ENCODE measurements around the gene POT1. TPM values are rescaled to one million over a fixed set of nuclear protein-coding genes. Genes with fewer than 3 reads are reported as not detected.

Gene POT1
- total RNA-seq, 4 donors from 2014 or later = 5.1 to 20.3 (median 10.4) TPM

GRCh38 chr7:124930655-124931597, 1.3 kb upstream of the POT1 start:
- Histone ChIP-seq H3K36me3 (no peaks in the 10 kb centered on the region), H3K27ac (peak overlapping the region in 1 of 4 donors; percentile 90), H3K9me3 (no peaks in the 10 kb centered on the region), H3K4me1 (peaks cover 11 to 15% of the 10 kb centered on the region in 2 donors), H3K27me3 (no peaks in the 10 kb centered on the region), H3K4me3 (no peak overlapping the region)
- DNase-seq = no peak
- TF ChIP-seq POLR2A (IDR thresholded peaks at IDR 0.05) = no peak
- TF ChIP-seq, protein P1, sequence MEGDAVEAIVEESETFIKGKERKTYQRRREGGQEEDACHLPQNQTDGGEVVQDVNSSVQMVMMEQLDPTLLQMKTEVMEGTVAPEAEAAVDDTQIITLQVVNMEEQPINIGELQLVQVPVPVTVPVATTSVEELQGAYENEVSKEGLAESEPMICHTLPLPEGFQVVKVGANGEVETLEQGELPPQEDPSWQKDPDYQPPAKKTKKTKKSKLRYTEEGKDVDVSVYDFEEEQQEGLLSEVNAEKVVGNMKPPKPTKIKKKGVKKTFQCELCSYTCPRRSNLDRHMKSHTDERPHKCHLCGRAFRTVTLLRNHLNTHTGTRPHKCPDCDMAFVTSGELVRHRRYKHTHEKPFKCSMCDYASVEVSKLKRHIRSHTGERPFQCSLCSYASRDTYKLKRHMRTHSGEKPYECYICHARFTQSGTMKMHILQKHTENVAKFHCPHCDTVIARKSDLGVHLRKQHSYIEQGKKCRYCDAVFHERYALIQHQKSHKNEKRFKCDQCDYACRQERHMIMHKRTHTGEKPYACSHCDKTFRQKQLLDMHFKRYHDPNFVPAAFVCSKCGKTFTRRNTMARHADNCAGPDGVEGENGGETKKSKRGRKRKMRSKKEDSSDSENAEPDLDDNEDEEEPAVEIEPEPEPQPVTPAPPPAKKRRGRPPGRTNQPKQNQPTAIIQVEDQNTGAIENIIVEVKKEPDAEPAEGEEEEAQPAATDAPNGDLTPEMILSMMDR (IDR thresholded peaks at IDR 0.05 in 4 of 5, conservative IDR thresholded peaks at IDR 0.05 in 1 of 5) = no peak
- intact Hi-C loops (cut with DNase I; ENCODE audit: low total_unique reads) (no loop called here), in situ Hi-C loops (cut with MboI; ENCODE audit: low sequenced_read_pairs in 4 of 4) (loop anchor here in 1 of 4 donors (25.0 kb wide), 1 partner anchor 1194 kb away; the partner anchor contains the start of gene WASL)
- ATAC-seq = no peak

DNA sequence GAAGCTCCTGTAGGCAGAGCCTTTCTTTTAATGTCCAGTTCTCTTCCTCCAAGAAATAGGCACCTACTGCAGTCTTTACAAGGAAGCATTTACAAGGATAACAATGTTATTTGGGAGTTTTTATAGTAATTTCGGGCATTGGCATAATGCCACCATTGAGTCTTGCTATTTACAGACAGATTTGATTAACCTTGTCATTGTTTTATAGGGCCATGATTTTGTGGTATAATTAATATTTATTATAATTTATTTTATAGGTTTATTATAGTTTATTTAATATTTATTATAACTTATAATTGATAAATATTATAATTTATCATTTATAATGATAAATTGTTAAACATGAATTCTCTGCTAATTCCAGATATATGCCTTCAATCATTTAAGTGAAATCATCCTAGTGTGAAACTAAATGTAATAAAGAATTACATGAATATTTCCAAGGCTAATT, 573 bp upstream of the POT1 start:
- DNase-seq (no peak), ATAC-seq (no peak)
- TF ChIP-seq, protein P1 (IDR thresholded peaks at IDR 0.05 in 4 of 5, conservative IDR thresholded peaks at IDR 0.05 in 1 of 5) = no peak
- TF ChIP-seq POLR2A (IDR thresholded peaks at IDR 0.05) = no peak
- Histone ChIP-seq H3K9me3 (no peaks in the 10 kb centered on the region), H3K4me3 (peak overlapping the region; percentile 84 to 86 (median 84)), H3K27me3 (no peaks in the 10 kb centered on the region), H3K4me1 (peaks cover 11 to 20% of the 10 kb centered on the region in 2 donors), H3K27ac (peak overlapping the region; percentile 88 to 93 (median 90)), H3K36me3 (no peaks in the 10 kb centered on the region)
- in situ Hi-C loops (cut with MboI; ENCODE audit: low sequenced_read_pairs in 4 of 4) = loop anchor here in 1 of 4 donors (25.0 kb wide), 1 partner anchor 1193 kb away; the partner anchor contains the start of gene WASL
- intact Hi-C loops (cut with DNase I; ENCODE audit: low total_unique reads) = no loop called here

GRCh38 chr7:124924906-124925305, 4.7 kb downstream of the POT1 start:
- no peak for DNase-seq
- no peaks in the 10 kb centered on the region for H3K9me3 ChIP-seq
- no peak overlapping the region for H3K27ac ChIP-seq
- H3K36me3 ChIP-seq = no peaks in the 10 kb centered on the region
- ATAC-seq = no peak
- intact Hi-C loops (cut with DNase I; ENCODE audit: low total_unique reads) (loop anchor here (10.0 kb wide), 1 partner anchor 1370 kb away; the partner anchor contains the start of gene NDUFA5), in situ Hi-C loops (cut with MboI; ENCODE audit: low sequenced_read_pairs in 4 of 4) (loop anchor here in 1 of 4 donors (25.0 kb wide), 1 partner anchor 1188 kb away; the partner anchor contains the start of gene WASL)
- peaks cover 17 to 20% of the 10 kb centered on the region in 2 donors for H3K4me1 ChIP-seq
- no peaks in the 10 kb centered on the region for H3K27me3 ChIP-seq
- no peak for TF ChIP-seq POLR2A (IDR thresholded peaks at IDR 0.05)
- TF ChIP-seq, protein P1 (IDR thresholded peaks at IDR 0.05 in 4 of 5, conservative IDR thresholded peaks at IDR 0.05 in 1 of 5) = no peak
- no peak overlapping the region for H3K4me3 ChIP-seq

GRCh38 chr7:124922200-124922599, 7.4 kb downstream of the POT1 start:
- Histone ChIP-seq H3K9me3 (no peaks in the 10 kb centered on the region), H3K27ac (no peak overlapping the region), H3K27me3 (no peaks in the 10 kb centered on the region), H3K4me3 (no peak overlapping the region), H3K4me1 (peaks cover 6 to 13% of the 10 kb centered on the region in 2 donors), H3K36me3 (no peaks in the 10 kb centered on the region)
- TF ChIP-seq, protein P1 (IDR thresholded peaks at IDR 0.05 in 4 of 5, conservative IDR thresholded peaks at IDR 0.05 in 1 of 5) = no peak
- no peak for TF ChIP-seq POLR2A (IDR thresholded peaks at IDR 0.05)
- no peak for ATAC-seq
- intact Hi-C loops (cut with DNase I; ENCODE audit: low total_unique reads) = loop anchor here (10.0 kb wide), 1 partner anchor 1367 kb away; the partner anchor contains the start of gene NDUFA5
- no peak for DNase-seq
- in situ Hi-C loops (cut with MboI; ENCODE audit: low sequenced_read_pairs in 4 of 4) = no loop called here

All from gastrocnemius medialis (tissue), 4 donors.